Caco-2 (cell line): Measurements from ENCODE around the gene CDC14A. TPM values are rescaled to one million over a fixed set of nuclear protein-coding genes. Genes with fewer than 3 reads are reported as not detected.
A peak's percentile ranks its signal among the peaks of the same experiment; 100 is the strongest.

ENCODE experiments used
- BruUV-seq: library from RNA; stranded (reverse); fragments of 400-500 nt; replicated peaks from 2 replicates; lab custom pipeline; 2021; lab: Mats Ljungman, UMichigan
- CTCF ChIA-PET: fragments of 300-600 bp; sonication (Branson Sonifier 250); formaldehyde crosslinking; loops from one replicate; lab custom pipeline; 2022; ENCODE audit warnings: antibody characterized with exemption; lab: Charles Lee
- POLR2A ChIA-PET: fragments of 300-600 bp; sonication (Branson Sonifier 250); formaldehyde crosslinking; loops from one replicate; lab custom pipeline; 2022; ENCODE audit warnings: antibody characterized with exemption; lab: Charles Lee
- DNase-seq, 2 experiments: peaks; one replicate each; pipeline versions ENCODE4 v3.0.0 to v3.0.0-alpha.2; 2020 to 2022
- H3K27me3 ChIP-seq: replicated peaks from 2 replicates; pipeline ENCODE4 v1.6.0; 2011; ENCODE audit warnings: low read length; ENCODE audit not compliant: control insufficient read depth, insufficient read depth
- H3K36me3 ChIP-seq: 2 replicates; pipeline ENCODE4 v1.5.1; 2011; ENCODE audit warnings: low read length; ENCODE audit not compliant: control insufficient read depth, insufficient read depth
- H3K4me1 ChIP-seq: fragments of 250-450 bp; sonication (Bioruptor Pico); 2 replicates; pipeline ENCODE4 v1.5.1; 2020; ENCODE audit warnings: mild to moderate bottlenecking
- H3K4me3 ChIP-seq: 2 replicates; pipeline ENCODE4 v1.5.1; 2011; ENCODE audit warnings: low read depth, mild to moderate bottlenecking, control low read depth, low read length
- H3K9me3 ChIP-seq: fragments of 250-450 bp; sonication (Bioruptor Pico); 2 replicates; pipeline ENCODE4 v1.5.1; 2020; ENCODE audit warnings: mild to moderate bottlenecking, moderate library complexity
- H3K27ac Mint-ChIP-seq: one replicate; pipeline ENCODE4 v1.8.0; 2022; ENCODE audit warnings: mixed read lengths; ENCODE audit not compliant: unreplicated experiment
- H3K27me3 Mint-ChIP-seq: one replicate; pipeline ENCODE4 v1.8.0; 2022; ENCODE audit warnings: mixed read lengths; ENCODE audit not compliant: insufficient read depth, unreplicated experiment
- H3K36me3 Mint-ChIP-seq: one replicate; pipeline ENCODE4 v1.8.0; 2022; ENCODE audit warnings: mild to moderate bottlenecking, mixed read lengths; ENCODE audit not compliant: insufficient read depth, unreplicated experiment
- H3K4me1 Mint-ChIP-seq: one replicate; pipeline ENCODE4 v1.8.0; 2022; ENCODE audit warnings: low read depth, mixed read lengths; ENCODE audit not compliant: unreplicated experiment
- H3K4me3 Mint-ChIP-seq: one replicate; pipeline ENCODE4 v1.8.0; 2022; ENCODE audit warnings: mild to moderate bottlenecking, moderate library complexity, mixed read lengths; ENCODE audit not compliant: unreplicated experiment
- H3K9me3 Mint-ChIP-seq: one replicate; pipeline ENCODE4 v1.8.0; 2022; ENCODE audit warnings: mixed read lengths; ENCODE audit not compliant: unreplicated experiment
- CTCF ChIP-seq, 2 experiments: fragments of 200-600 bp in 1 of 2; IDR thresholded peaks; 1 replicate in 1 of 2; 2 replicates in 1 of 2; pipeline versions ENCODE4 v1.5.1 to v1.8.0; 2011 to 2022; ENCODE audit warnings: antibody characterized with exemption in 1 of 2, control low read depth in 1 of 2, inconsistent platforms in 1 of 2, low read depth in 1 of 2, low read length in 1 of 2, mild to moderate bottlenecking in 1 of 2, moderate library complexity in 1 of 2; ENCODE audit not compliant: insufficient read depth in 1 of 2, severe bottlenecking in 1 of 2, unreplicated experiment in 1 of 2
- intact Hi-C: fragments of 100-400 bp; cut with micrococcal nuclease; formaldehyde crosslinking; loops from one replicate; pipeline ENCODE4 v1.10.0; 2022; ENCODE audit not compliant: unreplicated experiment
- total RNA-seq: library from RNA; stranded (reverse); gene quantifications from 2 replicates; pipeline ENCODE4 v1.2.3, GENCODE V29; 2022

CDC14A gene
- total RNA-seq, 1 experiment from 2014 or later: 7.3 TPM

GRCh38 chr1:100449477-100449876 is 97.2 kb downstream of the CDC14A start:
- no peaks in the 10 kb centered on the region for H3K4me1 ChIP-seq
- ChIA-PET CTCF (no interaction called here), POLR2A (no interaction called here)
- H3K36me3 ChIP-seq: no peaks in the 10 kb centered on the region
- no peaks in the 10 kb centered on the region for H3K9me3 ChIP-seq
- no TSS peak for BruUV-seq
- Mint-ChIP-seq H3K27ac (no peak overlapping the region), H3K4me3 (no peak overlapping the region), H3K36me3 (peaks cover 6% of the 10 kb centered on the region), H3K4me1 (peaks cover 3% of the 10 kb centered on the region), H3K9me3 (no peaks in the 10 kb centered on the region), H3K27me3 (no peaks in the 10 kb centered on the region)
- H3K27me3 ChIP-seq: no peaks in the 10 kb centered on the region
- intact Hi-C loops: no loop called here
- no peak for DNase-seq
- TF ChIP-seq CTCF (IDR thresholded peaks at IDR 0.05; ENCODE audit: insufficient read depth in 1 of 2, low read depth in 1 of 2, low read length in 1 of 2, severe bottlenecking in 1 of 2, unreplicated experiment in 1 of 2): no peak
- no peak overlapping the region for H3K4me3 ChIP-seq

GRCh38 chr1:100452641-100453040 is 100.3 kb downstream of the CDC14A start:
- H3K9me3 Mint-ChIP-seq: no peaks in the 10 kb centered on the region
- H3K27ac Mint-ChIP-seq: no peak overlapping the region
- no peak overlapping the region for H3K4me3 Mint-ChIP-seq
- DNase-seq: no peak
- POLR2A ChIA-PET: no interaction called here
- Histone ChIP-seq H3K9me3 (no peaks in the 10 kb centered on the region), H3K27me3 (no peaks in the 10 kb centered on the region), H3K36me3 (no peaks in the 10 kb centered on the region), H3K4me3 (no peak overlapping the region), H3K4me1 (no peaks in the 10 kb centered on the region)
- H3K27me3 Mint-ChIP-seq: no peaks in the 10 kb centered on the region
- peaks cover 6% of the 10 kb centered on the region for H3K36me3 Mint-ChIP-seq
- CTCF ChIA-PET: no interaction called here
- no peak for TF ChIP-seq CTCF (IDR thresholded peaks at IDR 0.05; ENCODE audit: insufficient read depth in 1 of 2, low read depth in 1 of 2, low read length in 1 of 2, severe bottlenecking in 1 of 2, unreplicated experiment in 1 of 2)
- BruUV-seq: no TSS peak
- intact Hi-C loops: loop anchor here (10.0 kb wide), 2 partner anchors 158 to 318 kb away; partner anchors contain the start of genes SASS6 and TRMT13
- no peaks in the 10 kb centered on the region for H3K4me1 Mint-ChIP-seq

GRCh38 chr1:100455478-100456072 is 103.3 kb downstream of the CDC14A start:
- Histone ChIP-seq H3K36me3 (no peaks in the 10 kb centered on the region), H3K9me3 (no peaks in the 10 kb centered on the region), H3K4me1 (no peaks in the 10 kb centered on the region), H3K27me3 (no peaks in the 10 kb centered on the region), H3K4me3 (no peak overlapping the region)
- Mint-ChIP-seq H3K27me3 (no peaks in the 10 kb centered on the region), H3K4me3 (no peak overlapping the region), H3K27ac (no peak overlapping the region), H3K9me3 (no peaks in the 10 kb centered on the region), H3K36me3 (no peaks in the 10 kb centered on the region), H3K4me1 (no peaks in the 10 kb centered on the region)
- CTCF ChIA-PET: interaction anchor here (0.5 to 1.6 kb wide), 5 partner anchors 8 to 120 kb away, joined by 3 read pairs; no protein-coding TSS in a partner anchor
- intact Hi-C loops: loop anchor here (10.0 kb wide), 2 partner anchors 161 to 321 kb away; partner anchors contain the start of genes SASS6 and TRMT13
- BruUV-seq: no TSS peak
- TF ChIP-seq CTCF (IDR thresholded peaks at IDR 0.05; ENCODE audit: insufficient read depth in 1 of 2, low read depth in 1 of 2, low read length in 1 of 2, severe bottlenecking in 1 of 2, unreplicated experiment in 1 of 2): peak in 1 of 2 experiments; percentile 24
- POLR2A ChIA-PET: no interaction called here
- no peak for DNase-seq
